ENCODE results near the gene TMEM171.

TMEM171 gene

DNA sequence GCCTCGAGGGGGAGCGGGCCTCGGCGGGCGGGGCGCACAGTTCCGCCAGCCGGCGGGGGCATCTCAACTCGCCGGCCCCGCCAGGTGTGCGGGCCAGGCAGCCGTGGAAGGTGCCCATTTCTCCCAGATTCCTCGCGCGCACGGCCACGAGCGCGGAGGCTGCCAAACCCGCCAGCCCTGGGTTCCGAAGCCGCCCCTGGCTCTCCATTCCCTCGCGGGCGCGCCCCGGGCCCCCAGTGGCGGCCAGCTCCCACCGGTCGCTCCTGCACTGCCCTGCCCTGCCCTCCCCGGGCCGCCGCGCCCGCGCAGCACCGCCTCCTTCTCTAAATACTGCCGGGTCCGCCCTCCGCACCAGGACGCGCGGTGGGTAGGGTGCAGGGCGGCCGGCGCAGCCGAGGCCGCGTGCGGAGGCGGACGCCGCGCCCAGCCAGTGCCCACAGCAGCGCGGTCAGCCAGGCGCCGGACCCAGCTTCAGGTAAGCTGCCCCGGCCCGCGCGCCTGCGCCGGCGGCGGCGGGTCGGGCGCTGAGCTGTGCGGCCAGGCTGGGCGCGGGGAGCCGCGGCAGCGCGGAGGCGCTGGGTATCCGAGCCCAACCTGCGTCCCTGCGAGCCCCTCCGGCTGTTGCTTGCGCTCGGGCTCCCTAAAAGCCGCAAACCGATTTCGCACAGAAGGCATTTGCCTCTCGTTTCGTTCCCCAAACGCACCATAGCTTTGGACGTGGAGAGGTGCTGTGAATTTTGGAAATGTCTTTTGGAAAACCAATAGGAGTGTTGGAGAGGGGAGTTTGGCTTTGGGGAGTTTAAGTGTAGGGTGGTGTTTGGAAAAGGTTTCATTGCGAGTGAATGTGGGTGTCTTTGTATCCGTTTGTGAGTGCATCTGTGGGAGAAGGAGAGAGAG, at the start of gene TMEM171:
TMEM171 (plus strand) TSS at position 354 of the 897 bp plus-strand sequence. CDS start 2,799 bp downstream, outside the sequence.
- no peak for DNase-seq (ENCODE audit: low read depth in 2 of 2)

- DNase-seq (ENCODE audit: low read depth in 2 of 2), result no peak
These were observed 39.3 kb upstream of the TMEM171 start for GRCh38 chr5:73081093-73081492.

DNA sequence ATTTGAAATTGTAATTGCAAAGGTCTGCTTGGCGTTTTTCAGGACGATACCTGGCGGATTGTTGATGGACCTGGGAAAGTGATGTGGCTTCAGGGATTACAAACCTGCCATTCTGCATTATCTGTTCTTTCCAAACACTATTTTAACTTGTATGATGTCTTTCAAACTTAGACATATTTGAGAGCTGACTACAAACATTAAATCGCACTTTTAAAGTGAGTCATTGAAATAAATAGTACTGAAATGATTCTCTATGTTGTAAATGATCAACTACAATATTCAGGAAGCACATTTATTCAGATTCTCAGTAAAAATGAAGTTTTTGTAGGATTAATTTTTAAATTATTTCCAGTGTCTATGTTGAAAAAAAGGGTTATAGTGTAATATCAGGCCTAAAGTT, 32.3 kb upstream of the TMEM171 start:
- DNase-seq (ENCODE audit: low read depth in 2 of 2), result no peak

GRCh38 chr5:73093943-73094342, 26.4 kb upstream of the TMEM171 start:
- no peak for DNase-seq (ENCODE audit: low read depth in 2 of 2)

DNA sequence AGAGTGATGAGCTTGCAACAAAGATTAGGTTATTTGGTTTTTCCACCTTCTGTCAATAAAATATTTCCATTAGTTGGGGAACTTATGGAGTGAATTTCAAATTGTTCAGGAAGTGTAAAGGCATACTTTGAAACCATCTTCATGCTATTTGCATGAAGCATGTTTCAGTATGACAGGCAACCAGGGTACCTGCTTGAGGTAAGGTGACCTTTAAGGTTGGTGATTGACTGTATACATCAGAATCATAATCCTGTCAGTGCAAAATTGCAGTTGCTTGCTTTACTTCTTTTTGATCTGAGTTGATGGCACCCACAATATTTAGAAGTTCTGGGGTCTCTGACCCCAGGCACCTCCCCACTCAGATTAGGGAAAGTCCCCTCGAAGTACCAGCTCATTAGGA, 26.0 kb upstream of the TMEM171 start:
- DNase-seq (ENCODE audit: low read depth in 2 of 2), result no peak

DNA sequence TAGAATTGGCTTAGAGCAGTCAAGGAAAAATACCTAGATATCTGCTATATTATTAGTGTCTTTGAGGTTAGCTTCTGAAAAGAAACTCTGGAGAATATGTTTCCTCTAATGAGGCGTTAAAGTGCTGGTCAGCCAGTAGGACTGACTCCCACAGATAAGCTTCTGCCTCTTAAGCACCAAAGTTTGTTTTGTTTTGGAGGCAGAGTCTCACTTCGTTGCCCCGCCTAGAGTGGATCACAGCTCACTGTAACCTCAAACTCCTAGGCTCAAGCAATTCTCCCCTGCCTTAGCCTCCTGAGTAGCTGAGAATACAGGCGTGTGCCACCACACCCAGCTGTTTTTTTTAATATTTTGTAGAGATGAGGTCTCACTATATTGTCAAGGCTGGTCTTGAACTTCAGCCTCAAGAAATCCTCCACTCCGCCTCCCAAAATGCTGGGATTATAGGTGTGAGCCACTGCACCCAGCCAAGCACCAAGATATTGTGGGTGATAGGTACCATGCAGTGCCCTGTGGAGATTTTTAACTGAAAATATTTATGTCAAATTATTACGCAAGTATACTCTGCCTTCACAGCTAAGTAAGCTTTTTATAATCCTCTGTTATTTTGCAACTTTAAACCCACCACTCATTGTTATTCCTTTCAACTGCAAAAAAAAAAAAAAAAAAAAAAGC, 24.7 kb upstream of the TMEM171 start:
- DNase-seq (ENCODE audit: low read depth in 2 of 2), result no peak

GRCh38 chr5:73096239-73096575, 24.2 kb upstream of the TMEM171 start:
- DNase-seq (ENCODE audit: low read depth in 2 of 2), result no peak

DNA sequence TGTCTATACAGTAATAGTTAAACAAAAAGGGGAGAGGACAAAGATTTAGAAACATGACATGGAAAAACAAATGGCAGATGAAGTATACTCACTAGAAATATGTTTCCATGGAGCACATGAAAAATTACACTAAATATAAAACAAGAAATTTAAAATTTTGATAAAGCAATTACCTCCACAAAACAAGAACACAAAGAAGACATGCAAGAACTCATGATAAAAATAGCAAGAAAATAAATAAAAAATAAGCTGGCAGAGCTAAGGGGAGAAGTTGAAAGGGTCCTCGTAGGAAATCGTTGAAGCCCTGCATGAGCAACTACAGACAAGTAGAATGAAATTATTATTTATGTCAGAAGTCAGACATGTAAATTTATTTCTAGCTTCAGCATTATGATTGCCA, 22.6 kb upstream of the TMEM171 start:
- DNase-seq (ENCODE audit: low read depth in 2 of 2), result no peak

GRCh38 chr5:73100109-73100508, 20.3 kb upstream of the TMEM171 start:
- DNase-seq (ENCODE audit: low read depth in 2 of 2), result no peak

GRCh38 chr5:73103870-73104299, 16.5 kb upstream of the TMEM171 start:
- no peak for DNase-seq (ENCODE audit: low read depth in 2 of 2)

GRCh38 chr5:73104326-73104725, 16.0 kb upstream of the TMEM171 start:
- DNase-seq (ENCODE audit: low read depth in 2 of 2), result no peak

- no peak for DNase-seq (ENCODE audit: low read depth in 2 of 2)
These were observed 14.0 kb upstream of the TMEM171 start for GRCh38 chr5:73106335-73106734.

DNA sequence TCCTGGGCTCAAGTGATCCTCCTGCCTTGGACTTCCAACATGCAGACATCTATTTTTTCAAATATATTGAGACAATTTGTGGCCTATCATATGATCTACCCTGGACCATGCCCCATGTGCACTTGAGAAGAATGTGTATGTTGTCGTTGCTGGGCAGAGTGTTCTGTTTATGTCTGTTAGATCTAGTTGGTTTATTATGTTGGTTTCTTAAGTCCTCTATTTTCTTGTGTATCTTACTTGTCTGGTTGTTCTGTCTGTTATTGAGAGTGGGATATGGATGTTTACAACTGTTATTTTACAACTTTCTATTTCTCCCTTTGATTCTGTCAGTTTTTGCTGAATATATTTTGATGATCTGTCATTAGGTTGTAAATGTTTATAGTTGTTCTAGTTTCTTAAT, 10.2 kb upstream of the TMEM171 start:
- no peak for DNase-seq (ENCODE audit: low read depth in 2 of 2)

GRCh38 chr5:73111536-73111935, 8.8 kb upstream of the TMEM171 start:
- no peak for DNase-seq (ENCODE audit: low read depth in 2 of 2)

- no peak for DNase-seq (ENCODE audit: low read depth in 2 of 2)
These were observed 8.0 kb upstream of the TMEM171 start for GRCh38 chr5:73112359-73112758.

DNA sequence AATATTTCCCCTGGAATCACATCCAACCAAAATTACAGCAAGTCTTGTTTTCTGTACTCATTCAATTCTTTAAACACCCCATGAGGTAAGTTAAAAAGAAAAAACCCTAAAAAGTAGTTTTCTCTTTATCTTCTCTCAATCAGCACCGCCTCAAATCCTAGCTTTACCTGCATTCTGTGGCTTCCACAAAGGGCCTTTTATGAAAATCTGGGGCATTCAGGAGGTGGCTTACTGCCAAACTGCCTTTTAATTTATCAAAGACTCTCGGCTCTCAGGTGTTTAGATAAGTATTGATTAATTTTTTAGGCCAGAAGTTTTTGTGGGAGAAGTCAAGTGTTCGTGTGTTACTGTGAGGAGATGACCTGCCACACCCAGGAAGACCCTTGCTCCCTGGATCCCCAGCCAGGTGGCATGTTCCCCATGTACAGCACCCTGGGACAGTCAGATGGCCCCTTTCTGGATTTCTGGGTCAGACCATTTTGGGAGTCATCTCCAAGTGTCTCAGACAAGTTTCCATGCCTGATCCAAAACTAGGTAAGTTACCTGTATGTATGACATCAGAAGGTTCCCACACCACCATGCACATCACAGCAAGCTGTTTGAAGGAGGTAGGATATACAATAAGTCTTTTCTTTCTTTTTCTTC, 6.2 kb upstream of the TMEM171 start:
- no peak for DNase-seq (ENCODE audit: low read depth in 2 of 2)

- no peak for DNase-seq (ENCODE audit: low read depth in 2 of 2)
These were observed 4.8 kb upstream of the TMEM171 start for GRCh38 chr5:73115399-73116051.

- DNase-seq (ENCODE audit: low read depth in 2 of 2), result no peak
These were observed 3.9 kb upstream of the TMEM171 start for GRCh38 chr5:73116506-73116905.

DNA sequence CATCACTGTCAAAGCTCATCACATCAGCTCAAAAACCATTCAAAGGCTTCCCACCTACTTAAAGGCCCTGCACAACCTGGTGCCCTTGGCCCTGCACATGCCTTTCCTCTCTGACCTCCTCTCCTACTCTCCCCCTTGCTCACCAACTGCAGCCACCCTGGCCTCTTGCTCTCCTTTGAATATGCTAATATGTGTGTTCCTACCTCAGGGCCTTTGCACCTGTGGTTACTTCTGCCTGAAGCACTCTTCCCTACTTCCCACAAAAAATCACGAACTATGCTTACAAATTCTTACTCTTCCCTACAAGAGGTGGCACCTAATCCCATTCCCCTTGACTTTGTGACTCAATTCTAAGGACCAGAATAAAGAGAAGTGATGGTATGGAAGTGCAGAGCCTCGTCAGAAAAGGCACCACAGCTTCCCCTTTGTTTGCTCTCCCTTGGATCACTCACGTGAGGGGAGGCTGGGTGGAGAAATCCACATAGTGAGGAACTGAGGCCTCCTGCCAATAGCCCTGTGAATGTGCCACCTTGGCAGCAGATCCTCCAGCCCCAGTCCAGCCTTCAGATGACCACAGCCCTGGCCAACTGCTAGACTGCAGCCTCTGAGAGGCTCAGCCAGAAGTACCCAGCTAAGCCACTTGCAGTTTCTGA, 3.2 kb upstream of the TMEM171 start:
- DNase-seq (ENCODE audit: low read depth in 2 of 2), result no peak

GRCh38 chr5:73118391-73118973, 1.9 kb upstream of the TMEM171 start:
- no peak for DNase-seq (ENCODE audit: low read depth in 2 of 2)

DNA sequence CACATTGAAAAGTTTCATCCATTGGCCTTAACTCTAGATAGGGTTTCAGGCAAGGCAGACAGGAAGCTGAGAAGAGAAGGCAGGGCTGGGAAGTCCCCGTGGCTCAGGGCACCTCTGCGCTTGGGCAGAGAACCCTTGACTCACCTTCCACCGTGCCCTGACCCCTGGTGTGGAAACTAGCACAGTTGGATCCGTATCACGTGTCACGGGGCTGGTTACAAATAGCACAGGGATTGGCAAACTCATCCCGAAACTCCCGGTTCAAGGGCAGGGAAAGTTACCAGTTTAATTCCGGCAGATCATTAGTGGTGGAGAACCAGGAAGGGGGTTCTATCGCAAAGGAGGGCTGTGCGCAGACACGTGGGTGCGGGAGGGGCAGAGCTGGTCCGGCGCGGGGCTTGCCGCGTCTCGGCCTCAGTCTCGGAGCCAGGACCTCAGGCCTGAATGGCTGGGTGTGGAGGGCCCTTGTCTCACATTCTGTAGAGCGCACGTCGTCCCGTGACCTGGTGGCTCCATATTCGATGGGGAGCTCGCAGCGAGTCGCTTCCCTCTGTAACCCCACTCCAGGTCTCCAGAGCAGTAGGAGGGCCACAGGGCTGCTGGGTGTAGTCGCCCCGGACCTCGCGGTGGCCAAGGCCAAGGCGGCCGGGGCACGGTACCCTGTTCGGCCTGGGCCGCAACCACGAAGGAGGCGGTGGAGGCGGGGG, 771 bp upstream of the TMEM171 start:
- DNase-seq (ENCODE audit: low read depth in 2 of 2), result no peak

All from stimulated activated CD8-positive, alpha-beta memory T cell treated with anti-CD3 and anti-CD28 coated beads, Interleukin-7, amount 100 ng/mL, for 1 hour (primary cell).